Keratinocyte (primary cell): Measurements from ENCODE around the gene MORN2.

Experiments used
- EZH2 ChIP-seq: IDR thresholded peaks from one replicate; pipeline ENCODE4 v1.6.1; 2012; ENCODE audit warnings: inconsistent platforms, mild to moderate bottlenecking, low read length, moderate library complexity
- TF ChIP-seq, protein P1 (sequence below), 3 experiments: IDR thresholded peaks in 1 of 3; conservative IDR thresholded peaks in 1 of 3; optimal IDR thresholded peaks in 1 of 3; 2 replicates in 2 of 3; 3 replicates in 1 of 3; pipeline versions ENCODE3 to v1.5.1; 2011; ENCODE audit warnings: low read length in 3 of 3, mild to moderate bottlenecking in 3 of 3, moderate library complexity in 2 of 3, control low read depth in 1 of 3, inconsistent platforms in 1 of 3; ENCODE audit not compliant: insufficient read depth in 2 of 3; ENCODE audit errors: extremely low read depth in 1 of 3

DNA sequence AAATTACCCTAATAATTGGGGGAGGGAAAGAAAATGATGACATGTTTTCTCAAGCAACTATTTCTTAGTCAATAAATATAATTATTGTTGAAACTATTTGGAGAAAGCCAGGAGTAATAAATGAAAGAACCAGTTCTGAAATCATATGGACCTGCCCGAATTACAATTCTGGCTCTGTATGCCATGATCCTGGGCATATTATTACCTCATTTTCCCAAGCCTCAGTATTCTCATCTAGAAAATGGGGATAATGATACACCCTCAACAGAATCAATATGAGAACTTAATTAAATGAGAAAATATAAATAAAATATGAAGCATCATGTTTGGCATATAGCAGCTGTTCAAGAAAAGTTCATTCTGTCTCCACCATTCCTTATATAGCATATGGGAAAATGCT lies 36.8 kb downstream of the MORN2 start:
- no peak for TF ChIP-seq EZH2
- TF ChIP-seq, protein P1, sequence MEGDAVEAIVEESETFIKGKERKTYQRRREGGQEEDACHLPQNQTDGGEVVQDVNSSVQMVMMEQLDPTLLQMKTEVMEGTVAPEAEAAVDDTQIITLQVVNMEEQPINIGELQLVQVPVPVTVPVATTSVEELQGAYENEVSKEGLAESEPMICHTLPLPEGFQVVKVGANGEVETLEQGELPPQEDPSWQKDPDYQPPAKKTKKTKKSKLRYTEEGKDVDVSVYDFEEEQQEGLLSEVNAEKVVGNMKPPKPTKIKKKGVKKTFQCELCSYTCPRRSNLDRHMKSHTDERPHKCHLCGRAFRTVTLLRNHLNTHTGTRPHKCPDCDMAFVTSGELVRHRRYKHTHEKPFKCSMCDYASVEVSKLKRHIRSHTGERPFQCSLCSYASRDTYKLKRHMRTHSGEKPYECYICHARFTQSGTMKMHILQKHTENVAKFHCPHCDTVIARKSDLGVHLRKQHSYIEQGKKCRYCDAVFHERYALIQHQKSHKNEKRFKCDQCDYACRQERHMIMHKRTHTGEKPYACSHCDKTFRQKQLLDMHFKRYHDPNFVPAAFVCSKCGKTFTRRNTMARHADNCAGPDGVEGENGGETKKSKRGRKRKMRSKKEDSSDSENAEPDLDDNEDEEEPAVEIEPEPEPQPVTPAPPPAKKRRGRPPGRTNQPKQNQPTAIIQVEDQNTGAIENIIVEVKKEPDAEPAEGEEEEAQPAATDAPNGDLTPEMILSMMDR (optimal IDR thresholded peaks at IDR 0.05 in 1 of 3, IDR thresholded peaks at IDR 0.05 in 1 of 3, conservative IDR thresholded peaks at IDR 0.05 in 1 of 3; ENCODE audit: extremely low read depth in 1 of 3, insufficient read depth in 2 of 3, low read length in 3 of 3) = no peak
